ENCODE data around the gene PRKCB. TPM values are rescaled to one million over a fixed set of nuclear protein-coding genes. Genes with fewer than 3 reads are reported as not detected.
"Not testable (repeated sequence)": the region's sequence is repeated elsewhere in the genome, so short reads cannot be mapped to it uniquely, and the experiment has no call there.

The PRKCB gene
- total and polyA plus RNA-seq, 9 donors, result 1.2 to 4.5 (median 1.6) TPM

- Histone ChIP-seq H3K4me1 (ENCODE audit: control insufficient read depth, insufficient read depth, low read length) (no peaks in the 10 kb centered on the region), H3K27ac (ENCODE audit: low read length) (no peak overlapping the region), H3K36me3 (ENCODE audit: control insufficient read depth, insufficient read depth, low read length) (no peaks in the 10 kb centered on the region), H3K9me3 (replicated peaks; ENCODE audit: control insufficient read depth, low read depth, low read length) (peaks cover 2% of the 10 kb centered on the region), H3K4me3 (ENCODE audit: low read length) (no peak overlapping the region), H3K27me3 (ENCODE audit: control insufficient read depth, insufficient read depth, low read length) (no peaks in the 10 kb centered on the region)
- DNase-seq, result no peak
Observed at GRCh38 chr16:24093049-24093448, 257.3 kb downstream of the PRKCB start.

- Histone ChIP-seq H3K27me3 (ENCODE audit: control insufficient read depth, insufficient read depth, low read length) (no peaks in the 10 kb centered on the region), H3K9me3 (replicated peaks; ENCODE audit: control insufficient read depth, low read depth, low read length) (peaks cover 2% of the 10 kb centered on the region), H3K36me3 (ENCODE audit: control insufficient read depth, insufficient read depth, low read length) (no peaks in the 10 kb centered on the region), H3K4me1 (ENCODE audit: control insufficient read depth, insufficient read depth, low read length) (no peaks in the 10 kb centered on the region), H3K4me3 (ENCODE audit: low read length) (no peak overlapping the region), H3K27ac (ENCODE audit: low read length) (no peak overlapping the region)
- WGBS (ENCODE audit: insufficient coverage), result no CpG with 5 or more reads among the region's 1 CpG
- no peak for DNase-seq
Observed at GRCh38 chr16:24094660-24095059, 258.9 kb downstream of the PRKCB start.

- Histone ChIP-seq H3K4me1 (ENCODE audit: control insufficient read depth, insufficient read depth, low read length) (no peaks in the 10 kb centered on the region), H3K27me3 (ENCODE audit: control insufficient read depth, insufficient read depth, low read length) (no peaks in the 10 kb centered on the region), H3K27ac (ENCODE audit: low read length) (no peak overlapping the region), H3K9me3 (replicated peaks; ENCODE audit: control insufficient read depth, low read depth, low read length) (no peaks in the 10 kb centered on the region), H3K4me3 (ENCODE audit: low read length) (no peak overlapping the region), H3K36me3 (ENCODE audit: control insufficient read depth, insufficient read depth, low read length) (no peaks in the 10 kb centered on the region)
- WGBS (ENCODE audit: insufficient coverage), result no CpG with 5 or more reads among the region's 2 CpGs
- no peak for DNase-seq
Observed at GRCh38 chr16:24098896-24099295, 263.1 kb downstream of the PRKCB start.

GRCh38 chr16:24101431-24101830 is 265.6 kb downstream of the PRKCB start:
- no peaks in the 10 kb centered on the region for H3K36me3 ChIP-seq (ENCODE audit: control insufficient read depth, insufficient read depth, low read length)
- DNase-seq, result peak; percentile 7
- no peaks in the 10 kb centered on the region for H3K9me3 ChIP-seq (replicated peaks; ENCODE audit: control insufficient read depth, low read depth, low read length)
- no CpG with 5 or more reads among the region's 2 CpGs for WGBS (ENCODE audit: insufficient coverage)
- H3K27me3 ChIP-seq (ENCODE audit: control insufficient read depth, insufficient read depth, low read length), result no peaks in the 10 kb centered on the region
- H3K27ac ChIP-seq (ENCODE audit: low read length), result no peak overlapping the region
- no peaks in the 10 kb centered on the region for H3K4me1 ChIP-seq (ENCODE audit: control insufficient read depth, insufficient read depth, low read length)
- H3K4me3 ChIP-seq (ENCODE audit: low read length), result no peak overlapping the region

GRCh38 chr16:24102209-24102660 is 266.5 kb downstream of the PRKCB start:
- Histone ChIP-seq H3K27me3 (ENCODE audit: control insufficient read depth, insufficient read depth, low read length) (no peaks in the 10 kb centered on the region), H3K9me3 (replicated peaks; ENCODE audit: control insufficient read depth, low read depth, low read length) (no peaks in the 10 kb centered on the region), H3K27ac (ENCODE audit: low read length) (no peak overlapping the region), H3K36me3 (ENCODE audit: control insufficient read depth, insufficient read depth, low read length) (no peaks in the 10 kb centered on the region), H3K4me3 (ENCODE audit: low read length) (no peak overlapping the region), H3K4me1 (ENCODE audit: control insufficient read depth, insufficient read depth, low read length) (no peaks in the 10 kb centered on the region)
- WGBS (ENCODE audit: insufficient coverage), result 36% methylated on average over 2 of the region's 4 CpGs
- DNase-seq, result peak; percentile 11

GRCh38 chr16:24105471-24105870 is 269.7 kb downstream of the PRKCB start:
- not testable (repeated sequence) for H3K27ac ChIP-seq (ENCODE audit: low read length); DNase-seq; H3K36me3 ChIP-seq (ENCODE audit: control insufficient read depth, insufficient read depth, low read length); H3K4me3 ChIP-seq (ENCODE audit: low read length); H3K9me3 ChIP-seq (replicated peaks; ENCODE audit: control insufficient read depth, low read depth, low read length); H3K27me3 ChIP-seq (ENCODE audit: control insufficient read depth, insufficient read depth, low read length); H3K4me1 ChIP-seq (ENCODE audit: control insufficient read depth, insufficient read depth, low read length)
- no CpG with 5 or more reads among the region's 2 CpGs for WGBS (ENCODE audit: insufficient coverage)

- WGBS (ENCODE audit: insufficient coverage), result no CpG with 5 or more reads among the region's 1 CpG
- H3K4me3 ChIP-seq (ENCODE audit: low read length); H3K27ac ChIP-seq (ENCODE audit: low read length); H3K9me3 ChIP-seq (replicated peaks; ENCODE audit: control insufficient read depth, low read depth, low read length); H3K27me3 ChIP-seq (ENCODE audit: control insufficient read depth, insufficient read depth, low read length); H3K36me3 ChIP-seq (ENCODE audit: control insufficient read depth, insufficient read depth, low read length); DNase-seq; H3K4me1 ChIP-seq (ENCODE audit: control insufficient read depth, insufficient read depth, low read length): not testable (repeated sequence)
Observed at GRCh38 chr16:24108090-24108489, 272.3 kb downstream of the PRKCB start.

GRCh38 chr16:24111724-24112302 is 276.0 kb downstream of the PRKCB start:
- 72% methylated on average over 2 of the region's 3 CpGs for WGBS (ENCODE audit: insufficient coverage)

GRCh38 chr16:24113115-24113745 is 277.4 kb downstream of the PRKCB start:
- H3K4me3 ChIP-seq (ENCODE audit: low read length), result no peak overlapping the region
- H3K27me3 ChIP-seq (ENCODE audit: control insufficient read depth, insufficient read depth, low read length), result no peaks in the 10 kb centered on the region
- WGBS (ENCODE audit: insufficient coverage), result 80% methylated on average over 2 of the region's 2 CpGs
- no peaks in the 10 kb centered on the region for H3K4me1 ChIP-seq (ENCODE audit: control insufficient read depth, insufficient read depth, low read length)
- DNase-seq, result no peak
- H3K9me3 ChIP-seq (replicated peaks; ENCODE audit: control insufficient read depth, low read depth, low read length), result no peaks in the 10 kb centered on the region
- H3K36me3 ChIP-seq (ENCODE audit: control insufficient read depth, insufficient read depth, low read length), result no peaks in the 10 kb centered on the region
- H3K27ac ChIP-seq (ENCODE audit: low read length), result no peak overlapping the region

More at GRCh38 chr16:24111724-24112302, 276.0 kb downstream of the PRKCB start:
- Histone ChIP-seq H3K4me1 (ENCODE audit: control insufficient read depth, insufficient read depth, low read length) (no peaks in the 10 kb centered on the region), H3K9me3 (replicated peaks; ENCODE audit: control insufficient read depth, low read depth, low read length) (no peaks in the 10 kb centered on the region), H3K4me3 (ENCODE audit: low read length) (no peak overlapping the region), H3K36me3 (ENCODE audit: control insufficient read depth, insufficient read depth, low read length) (no peaks in the 10 kb centered on the region), H3K27me3 (ENCODE audit: control insufficient read depth, insufficient read depth, low read length) (no peaks in the 10 kb centered on the region), H3K27ac (ENCODE audit: low read length) (no peak overlapping the region)
- DNase-seq, result no peak

- Histone ChIP-seq H3K27ac (ENCODE audit: low read length) (no peak overlapping the region), H3K9me3 (replicated peaks; ENCODE audit: control insufficient read depth, low read depth, low read length) (no peaks in the 10 kb centered on the region), H3K36me3 (ENCODE audit: control insufficient read depth, insufficient read depth, low read length) (no peaks in the 10 kb centered on the region), H3K4me1 (ENCODE audit: control insufficient read depth, insufficient read depth, low read length) (no peaks in the 10 kb centered on the region), H3K27me3 (ENCODE audit: control insufficient read depth, insufficient read depth, low read length) (no peaks in the 10 kb centered on the region), H3K4me3 (ENCODE audit: low read length) (no peak overlapping the region)
- DNase-seq, result no peak
- 89% methylated on average over 1 of the region's 2 CpGs for WGBS (ENCODE audit: insufficient coverage)
Observed at GRCh38 chr16:24114876-24115275, 279.1 kb downstream of the PRKCB start.

Data from muscle of leg (tissue), 11 donors.